Kidney epithelial cell (primary cell): Measurements from ENCODE around the gene BMP8B. TPM values are rescaled to one million over a fixed set of nuclear protein-coding genes. Genes with fewer than 3 reads are reported as not detected.
"Not testable (repeated sequence)": the region's sequence is repeated elsewhere in the genome, so short reads cannot be mapped to it uniquely, and the experiment has no call there.

Source experiments
- DNase-seq: peaks from one replicate; pipeline ENCODE4 v3.0.0-alpha.2; 2010; ENCODE audit warnings: low read depth
- H3K27me3 ChIP-seq: 2 replicates; pipeline ENCODE4 v1.6.0; 2011; ENCODE audit warnings: low read length; ENCODE audit not compliant: control insufficient read depth, insufficient read depth
- H3K36me3 ChIP-seq: 2 replicates; pipeline ENCODE4 v1.5.1; 2011; ENCODE audit warnings: low read length; ENCODE audit not compliant: control insufficient read depth, insufficient read depth
- H3K4me3 ChIP-seq: 2 replicates; pipeline ENCODE4 v1.5.1; 2011; ENCODE audit warnings: low read depth, mild to moderate bottlenecking, control low read depth, low read length
- total RNA-seq: library from RNA; depleted of rRNA; stranded (reverse); fragments of >200 nt; gene quantifications from 2 replicates; pipeline ENCODE4 v1.2.3, GENCODE V29; 2015
- TF ChIP-seq, protein P1 (sequence below): IDR thresholded peaks from 2 replicates; pipeline ENCODE4 v1.5.1; 2011; ENCODE audit warnings: mild to moderate bottlenecking, moderate library complexity, low read length, control low read depth, inconsistent platforms; ENCODE audit not compliant: insufficient read depth, poor library complexity, severe bottlenecking

Gene BMP8B
- total RNA-seq, 1 donor from 2014 or later = 4.3 TPM

DNA sequence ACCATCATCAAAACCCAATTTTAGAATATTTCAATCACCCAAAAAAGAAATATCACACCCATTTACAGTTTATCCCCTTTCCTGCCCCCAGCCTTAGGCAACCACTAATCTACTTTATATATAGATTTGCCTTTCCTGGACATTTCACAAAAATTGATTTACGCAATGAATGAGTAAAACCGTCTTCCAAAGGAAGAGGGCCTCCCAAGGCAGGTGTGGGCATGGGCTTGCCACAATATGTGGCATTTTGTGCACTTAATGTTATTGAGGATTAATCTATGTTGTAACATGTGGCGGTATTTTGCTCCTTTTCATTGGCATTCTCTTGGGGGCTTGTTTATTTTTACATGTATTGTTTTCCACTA is 11.8 kb upstream of the BMP8B start:
- TF ChIP-seq, protein P1, sequence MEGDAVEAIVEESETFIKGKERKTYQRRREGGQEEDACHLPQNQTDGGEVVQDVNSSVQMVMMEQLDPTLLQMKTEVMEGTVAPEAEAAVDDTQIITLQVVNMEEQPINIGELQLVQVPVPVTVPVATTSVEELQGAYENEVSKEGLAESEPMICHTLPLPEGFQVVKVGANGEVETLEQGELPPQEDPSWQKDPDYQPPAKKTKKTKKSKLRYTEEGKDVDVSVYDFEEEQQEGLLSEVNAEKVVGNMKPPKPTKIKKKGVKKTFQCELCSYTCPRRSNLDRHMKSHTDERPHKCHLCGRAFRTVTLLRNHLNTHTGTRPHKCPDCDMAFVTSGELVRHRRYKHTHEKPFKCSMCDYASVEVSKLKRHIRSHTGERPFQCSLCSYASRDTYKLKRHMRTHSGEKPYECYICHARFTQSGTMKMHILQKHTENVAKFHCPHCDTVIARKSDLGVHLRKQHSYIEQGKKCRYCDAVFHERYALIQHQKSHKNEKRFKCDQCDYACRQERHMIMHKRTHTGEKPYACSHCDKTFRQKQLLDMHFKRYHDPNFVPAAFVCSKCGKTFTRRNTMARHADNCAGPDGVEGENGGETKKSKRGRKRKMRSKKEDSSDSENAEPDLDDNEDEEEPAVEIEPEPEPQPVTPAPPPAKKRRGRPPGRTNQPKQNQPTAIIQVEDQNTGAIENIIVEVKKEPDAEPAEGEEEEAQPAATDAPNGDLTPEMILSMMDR = no peak
- DNase-seq = no peak
- Histone ChIP-seq H3K4me3 (no peak overlapping the region), H3K27me3 (no peaks in the 10 kb centered on the region), H3K36me3 (no peaks in the 10 kb centered on the region)

DNA sequence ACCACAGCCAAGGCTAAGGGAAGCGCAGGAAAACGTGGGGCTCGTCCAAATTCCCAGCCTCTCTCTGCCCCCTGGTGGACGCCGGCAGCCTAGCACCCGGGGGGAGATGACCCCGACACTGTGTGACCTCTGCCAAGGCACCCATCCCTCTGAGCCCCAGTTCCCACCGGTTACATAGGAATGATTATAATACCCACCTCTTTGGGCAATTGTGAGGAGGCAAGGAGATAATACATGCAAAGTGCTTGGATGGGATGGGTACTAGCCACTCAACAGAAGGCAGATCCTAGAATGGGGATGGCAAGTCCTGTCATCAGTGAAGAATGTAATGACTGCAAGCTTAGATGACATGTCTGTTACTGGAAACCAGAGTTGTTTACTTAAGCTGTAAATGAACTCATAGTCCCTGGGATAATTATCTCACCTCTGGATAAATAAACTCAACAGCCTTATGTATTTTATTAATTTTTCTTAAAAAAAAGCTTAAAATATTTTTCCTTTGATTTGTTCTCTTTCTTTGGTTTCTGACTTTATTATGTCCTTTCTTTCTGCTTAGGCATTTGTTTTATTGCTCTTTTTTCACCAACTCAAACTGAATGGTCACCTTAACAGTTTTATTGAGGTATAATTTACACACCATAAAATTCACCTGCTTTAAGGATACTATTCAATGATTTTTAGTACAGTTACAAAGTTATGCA is 11.3 kb upstream of the BMP8B start:
- peak; percentile 86 for DNase-seq
- TF ChIP-seq, protein P1 = peak; percentile 87
- Histone ChIP-seq H3K36me3 (no peaks in the 10 kb centered on the region), H3K27me3 (no peaks in the 10 kb centered on the region), H3K4me3 (no peak overlapping the region)

DNA sequence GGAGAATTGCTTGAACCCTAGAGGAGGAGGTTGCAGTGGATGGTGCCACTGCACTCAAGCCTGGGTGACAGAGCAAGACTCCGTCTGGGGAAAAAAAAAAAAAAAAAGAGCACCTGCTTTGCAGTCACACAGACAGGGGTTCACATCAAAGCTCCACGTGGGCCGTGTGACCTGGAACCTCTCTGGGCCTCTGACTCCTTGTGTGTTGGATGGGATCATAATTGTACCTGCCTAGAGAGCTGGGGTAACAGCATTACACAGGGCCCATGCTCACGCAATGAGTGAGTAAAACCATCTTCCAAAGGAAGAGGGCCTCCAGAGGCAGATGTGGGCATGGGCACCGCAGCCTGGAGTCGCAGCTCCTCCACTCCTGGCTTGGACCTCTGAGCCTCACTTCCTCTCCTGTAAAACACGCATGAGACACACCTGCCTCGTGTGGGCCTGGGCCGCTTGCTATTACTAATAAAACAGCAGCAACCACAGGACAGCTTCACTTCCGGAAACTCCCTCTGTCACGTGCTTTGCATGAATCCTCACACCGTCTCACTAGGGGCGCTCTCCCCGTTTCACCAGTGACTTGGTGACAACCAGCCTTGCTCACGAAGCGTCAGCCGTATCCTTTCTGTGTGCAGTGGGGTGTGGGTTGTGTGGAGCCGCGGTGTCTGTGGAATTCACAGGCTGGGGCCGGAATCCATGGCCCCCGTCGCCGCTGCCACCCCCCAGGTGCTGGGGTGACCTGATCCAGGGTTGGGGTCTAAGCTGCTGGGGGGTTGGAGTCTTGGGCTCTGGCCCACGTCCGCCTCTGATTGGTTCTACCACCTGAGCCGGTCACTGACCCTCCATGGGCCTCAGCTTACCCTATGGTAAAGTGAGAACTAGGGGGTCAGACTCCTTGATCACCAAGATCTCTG is 10.4 kb upstream of the BMP8B start:
- H3K36me3 ChIP-seq, H3K27me3 ChIP-seq, H3K4me3 ChIP-seq: not testable (repeated sequence)
- TF ChIP-seq, protein P1 = peak; percentile 36
- DNase-seq = peak; percentile 63

DNA sequence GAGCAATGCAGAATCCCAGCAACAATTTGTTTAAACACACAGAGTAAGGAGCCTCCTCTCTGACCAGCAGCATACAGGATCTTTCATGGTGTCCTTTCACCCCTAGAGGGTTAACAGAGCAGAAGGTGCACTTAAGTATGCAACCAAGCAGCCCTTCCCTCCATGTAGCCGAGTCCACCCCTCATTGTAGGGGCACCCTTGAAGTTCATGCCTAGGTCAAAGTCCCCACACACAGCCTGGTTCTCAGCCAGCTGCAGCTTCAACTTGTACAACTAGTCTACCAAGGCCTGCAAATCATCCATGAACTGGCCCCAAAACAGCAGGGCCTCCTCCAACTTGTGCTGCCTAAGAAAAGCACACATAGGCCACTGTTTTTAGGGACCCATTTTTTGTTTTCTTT is 7.0 kb upstream of the BMP8B start:
- TF ChIP-seq, protein P1 = no peak
- no peaks in the 10 kb centered on the region for H3K27me3 ChIP-seq
- no peak overlapping the region for H3K4me3 ChIP-seq
- no peaks in the 10 kb centered on the region for H3K36me3 ChIP-seq
- DNase-seq = no peak

DNA sequence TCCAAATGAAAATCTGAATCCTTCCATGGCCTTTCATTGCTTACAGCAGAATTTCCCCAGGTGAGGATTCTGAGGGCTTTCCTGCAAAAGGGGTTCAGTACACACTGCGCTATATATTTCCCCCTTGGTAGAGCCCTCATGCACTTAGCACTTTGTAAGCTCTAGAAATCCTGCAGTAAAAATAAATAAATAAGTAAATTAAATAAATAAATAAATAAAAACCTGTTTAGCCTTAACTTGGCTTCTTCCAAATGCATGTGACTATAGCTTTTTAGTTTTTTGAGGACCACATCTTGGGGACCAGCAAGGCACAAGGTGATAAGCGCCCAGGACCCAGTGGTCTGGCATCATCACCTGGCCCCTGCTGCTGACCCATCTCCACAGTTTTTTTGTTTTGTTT is 3.2 kb upstream of the BMP8B start:
- no peaks in the 10 kb centered on the region for H3K36me3 ChIP-seq
- no peak for DNase-seq
- TF ChIP-seq, protein P1 = no peak
- H3K4me3 ChIP-seq = no peak overlapping the region
- peaks cover 15% of the 10 kb centered on the region for H3K27me3 ChIP-seq
